ENCODE results near the gene PTPRG. TPM values are rescaled to one million over a fixed set of nuclear protein-coding genes. Genes with fewer than 3 reads are reported as not detected.

PTPRG gene
- total RNA-seq, 2 donors from 2014 or later, result 23.9 to 31.6 TPM

GRCh38 chr3:61741551-61741950 is 180.2 kb downstream of the PTPRG start:
- H3K9me3 ChIP-seq, result no peaks in the 10 kb centered on the region
- H3K27me3 ChIP-seq, result no peaks in the 10 kb centered on the region
- ATAC-seq (no peak), DNase-seq (no peak)
- H3K36me3 ChIP-seq (replicated peaks in 1 of 2; ENCODE audit: insufficient read depth in 1 of 2, low read depth in 2 of 2), result no peaks in the 10 kb centered on the region
- 79 to 92% methylated on average over 3 of the region's 3 CpGs for WGBS, 2 donors
- no peak overlapping the region for H3K27ac ChIP-seq
- TF ChIP-seq CTCF (IDR thresholded peaks at IDR 0.05) (no peak), POLR2A (IDR thresholded peaks at IDR 0.05) (no peak)
- H3K4me1 ChIP-seq, result no peaks in the 10 kb centered on the region
- H3K4me3 ChIP-seq, result no peak overlapping the region
- intact Hi-C loops (cut with DNase I), result no loop called here

- H3K27me3 ChIP-seq, result no peaks in the 10 kb centered on the region
- H3K36me3 ChIP-seq (replicated peaks in 1 of 2; ENCODE audit: insufficient read depth in 1 of 2, low read depth in 2 of 2), result no peaks in the 10 kb centered on the region
- TF ChIP-seq CTCF (IDR thresholded peaks at IDR 0.05) (no peak), POLR2A (IDR thresholded peaks at IDR 0.05) (no peak)
- H3K9me3 ChIP-seq, result no peaks in the 10 kb centered on the region
- H3K4me1 ChIP-seq, result no peaks in the 10 kb centered on the region
- 71 to 83% methylated on average over 7 of the region's 7 CpGs for WGBS, 2 donors
- H3K27ac ChIP-seq, result no peak overlapping the region
- intact Hi-C loops (cut with DNase I), result no loop called here
- ATAC-seq (no peak), DNase-seq (no peak)
- H3K4me3 ChIP-seq, result no peak overlapping the region
These were observed 180.6 kb downstream of the PTPRG start for GRCh38 chr3:61742006-61742405.

DNA sequence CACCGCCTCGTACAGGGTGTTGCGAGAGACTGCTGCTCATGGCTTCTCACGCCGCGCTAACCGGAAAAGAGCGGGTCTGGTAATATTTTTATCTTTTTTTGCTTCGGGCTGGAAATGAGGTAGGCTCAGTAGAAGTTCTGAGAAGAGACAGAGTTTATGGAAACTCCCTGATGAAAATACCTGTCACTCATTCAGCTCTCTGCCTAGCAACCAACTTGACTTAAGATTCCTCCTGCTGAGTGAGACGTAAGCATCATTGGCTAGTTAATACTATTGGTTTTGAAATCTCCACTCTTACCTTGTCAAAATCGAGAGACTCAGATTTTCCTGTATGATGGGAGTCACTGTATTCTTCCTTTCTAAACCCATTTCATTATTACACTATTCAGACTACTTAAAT is 181.7 kb downstream of the PTPRG start:
- intact Hi-C loops (cut with DNase I), result no loop called here
- DNase-seq (no peak), ATAC-seq (no peak)
- TF ChIP-seq CTCF (IDR thresholded peaks at IDR 0.05), result no peak
- TF ChIP-seq POLR2A (IDR thresholded peaks at IDR 0.05), result no peak
- WGBS, 2 donors, result 96% methylated on average over 11 of the region's 11 CpGs
- Histone ChIP-seq H3K4me1 (no peaks in the 10 kb centered on the region), H3K9me3 (no peaks in the 10 kb centered on the region), H3K27me3 (no peaks in the 10 kb centered on the region), H3K4me3 (no peak overlapping the region), H3K27ac (no peak overlapping the region), H3K36me3 (replicated peaks in 1 of 2; ENCODE audit: insufficient read depth in 1 of 2, low read depth in 2 of 2) (no peaks in the 10 kb centered on the region)

DNA sequence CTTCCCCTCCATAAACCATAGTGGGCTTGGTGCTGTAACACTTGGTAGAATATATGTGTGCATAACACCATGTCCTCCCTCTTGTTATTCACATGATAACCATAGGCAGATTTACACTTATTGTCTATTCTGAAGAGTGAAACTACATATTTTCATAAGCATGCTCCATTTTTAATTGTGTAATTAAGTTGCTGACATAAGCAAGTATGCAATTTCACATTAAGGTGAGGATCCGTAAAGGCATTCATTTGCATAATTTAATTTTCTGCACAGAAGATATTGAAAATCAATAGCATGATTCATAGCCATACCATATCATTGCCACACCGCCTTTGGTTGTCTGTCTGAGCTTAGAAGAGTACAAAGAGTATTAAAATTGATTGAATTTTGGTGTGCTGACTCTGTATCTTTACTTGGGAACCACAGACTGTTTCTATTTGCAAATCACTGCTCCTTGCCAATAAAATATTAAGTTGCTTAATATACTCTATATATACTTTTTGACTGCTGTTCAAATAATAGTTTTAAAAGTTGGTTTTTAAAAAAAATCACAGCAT is 182.4 kb downstream of the PTPRG start:
- Histone ChIP-seq H3K36me3 (replicated peaks in 1 of 2; ENCODE audit: insufficient read depth in 1 of 2, low read depth in 2 of 2) (no peaks in the 10 kb centered on the region), H3K4me1 (no peaks in the 10 kb centered on the region), H3K27me3 (no peaks in the 10 kb centered on the region), H3K9me3 (no peaks in the 10 kb centered on the region), H3K4me3 (no peak overlapping the region), H3K27ac (no peak overlapping the region)
- ATAC-seq (no peak), DNase-seq (no peak)
- no peak for TF ChIP-seq POLR2A (IDR thresholded peaks at IDR 0.05)
- TF ChIP-seq CTCF (IDR thresholded peaks at IDR 0.05), result no peak
- WGBS, 2 donors, result 48% methylated on average over 2 of the region's 2 CpGs
- intact Hi-C loops (cut with DNase I), result no loop called here

- 90 to 92% methylated on average over 3 of the region's 3 CpGs for WGBS, 2 donors
- no peaks in the 10 kb centered on the region for H3K4me1 ChIP-seq
- no peak for ATAC-seq
- H3K9me3 ChIP-seq, result no peaks in the 10 kb centered on the region
- H3K4me3 ChIP-seq, result no peak overlapping the region
- no peak for TF ChIP-seq POLR2A (IDR thresholded peaks at IDR 0.05)
- TF ChIP-seq CTCF (IDR thresholded peaks at IDR 0.05), result no peak
- no peak for DNase-seq
- intact Hi-C loops (cut with DNase I), result no loop called here
- no peaks in the 10 kb centered on the region for H3K27me3 ChIP-seq
- H3K27ac ChIP-seq, result no peak overlapping the region
- no peaks in the 10 kb centered on the region for H3K36me3 ChIP-seq (replicated peaks in 1 of 2; ENCODE audit: insufficient read depth in 1 of 2, low read depth in 2 of 2)
These were observed 186.9 kb downstream of the PTPRG start for GRCh38 chr3:61748288-61748687.

All from body of pancreas (tissue), 4 donors.